Suprapubic skin (tissue), 4 donors: ENCODE results near the gene ULBP2.

Experiments used
- EP300 ChIP-seq: sonication (generic); formaldehyde crosslinking; IDR thresholded peaks from one replicate; pipeline ENCODE4 v1.6.1; 2017; ENCODE audit warnings: antibody characterized with exemption
- POLR2AphosphoS5 ChIP-seq, 3 donors: sonication (generic); formaldehyde crosslinking; IDR thresholded peaks; one replicate each; pipeline ENCODE4 v1.6.1; 2017; ENCODE audit warnings: antibody characterized with exemption in 3 of 3
- TF ChIP-seq, protein P1 (sequence below), 2 donors: fragments of 200-600 bp in 1 of 2; fragments of 450-650 bp in 1 of 2; sonication (generic) in 1 of 2; IDR thresholded peaks; one replicate each; pipeline ENCODE4 v1.5.1; 2016 to 2019; ENCODE audit warnings: antibody characterized with exemption in 2 of 2, mild to moderate bottlenecking in 1 of 2, moderate library complexity in 1 of 2

DNA sequence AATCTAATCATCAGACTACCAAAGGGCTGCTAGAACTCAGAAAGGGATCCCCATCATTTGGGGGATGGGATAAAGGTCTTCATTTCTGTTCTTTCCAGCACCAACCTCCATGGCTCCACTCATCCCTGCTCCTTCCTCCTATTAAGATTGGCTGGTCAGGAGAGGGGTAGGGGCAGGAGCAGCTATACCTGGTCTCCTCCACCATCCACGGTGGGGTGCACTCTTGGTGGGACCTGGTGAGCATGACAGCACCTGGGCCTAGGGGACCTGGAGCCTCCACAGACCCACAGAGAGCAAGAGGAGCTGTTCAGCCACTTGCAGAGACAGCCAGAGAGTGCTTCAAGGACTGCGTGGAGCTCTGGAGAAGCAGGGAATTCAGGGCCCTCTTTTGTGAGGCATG lies 6.1 kb upstream of the ULBP2 start:
- TF ChIP-seq, protein P1, sequence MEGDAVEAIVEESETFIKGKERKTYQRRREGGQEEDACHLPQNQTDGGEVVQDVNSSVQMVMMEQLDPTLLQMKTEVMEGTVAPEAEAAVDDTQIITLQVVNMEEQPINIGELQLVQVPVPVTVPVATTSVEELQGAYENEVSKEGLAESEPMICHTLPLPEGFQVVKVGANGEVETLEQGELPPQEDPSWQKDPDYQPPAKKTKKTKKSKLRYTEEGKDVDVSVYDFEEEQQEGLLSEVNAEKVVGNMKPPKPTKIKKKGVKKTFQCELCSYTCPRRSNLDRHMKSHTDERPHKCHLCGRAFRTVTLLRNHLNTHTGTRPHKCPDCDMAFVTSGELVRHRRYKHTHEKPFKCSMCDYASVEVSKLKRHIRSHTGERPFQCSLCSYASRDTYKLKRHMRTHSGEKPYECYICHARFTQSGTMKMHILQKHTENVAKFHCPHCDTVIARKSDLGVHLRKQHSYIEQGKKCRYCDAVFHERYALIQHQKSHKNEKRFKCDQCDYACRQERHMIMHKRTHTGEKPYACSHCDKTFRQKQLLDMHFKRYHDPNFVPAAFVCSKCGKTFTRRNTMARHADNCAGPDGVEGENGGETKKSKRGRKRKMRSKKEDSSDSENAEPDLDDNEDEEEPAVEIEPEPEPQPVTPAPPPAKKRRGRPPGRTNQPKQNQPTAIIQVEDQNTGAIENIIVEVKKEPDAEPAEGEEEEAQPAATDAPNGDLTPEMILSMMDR (IDR thresholded peaks at IDR 0.05), result no peak
- TF ChIP-seq POLR2AphosphoS5 (IDR thresholded peaks at IDR 0.05), result no peak
- no peak for TF ChIP-seq EP300
